NCI-H1105 (cell line): ENCODE measurements around the gene GNAI3.
"Not testable (repeated sequence)": the region's sequence is repeated elsewhere in the genome, so short reads cannot be mapped to it uniquely, and the experiment has no call there.

ENCODE experiments used
- DNase-seq: peaks from one replicate; lab custom pipeline; 2025; lab: John Stamatoyannopoulos, UW

The GNAI3 gene

DNA sequence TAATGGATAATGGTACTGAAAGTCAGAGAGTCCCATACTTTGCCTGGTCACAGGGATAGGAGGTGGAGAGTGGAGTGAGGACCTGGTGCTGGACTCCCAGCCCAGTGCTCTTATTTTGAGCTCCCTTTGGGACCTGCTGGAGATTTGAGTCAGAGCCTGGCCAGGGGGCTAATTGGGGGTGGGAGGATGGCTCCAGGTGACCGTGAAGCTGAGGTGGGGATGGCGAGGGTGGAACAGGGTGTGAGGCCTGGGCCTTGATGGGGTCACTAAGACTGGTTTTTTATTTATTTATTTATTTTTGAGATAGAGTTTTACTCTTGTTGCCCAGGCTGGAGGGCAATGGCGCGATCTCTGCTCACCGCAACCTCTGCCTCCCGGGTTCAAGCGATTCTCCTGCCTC, 89.0 kb downstream of the GNAI3 start:
- no peak for DNase-seq

- no peak for DNase-seq
These were observed 90.8 kb downstream of the GNAI3 start for GRCh38 chr1:109639063-109639840.

DNA sequence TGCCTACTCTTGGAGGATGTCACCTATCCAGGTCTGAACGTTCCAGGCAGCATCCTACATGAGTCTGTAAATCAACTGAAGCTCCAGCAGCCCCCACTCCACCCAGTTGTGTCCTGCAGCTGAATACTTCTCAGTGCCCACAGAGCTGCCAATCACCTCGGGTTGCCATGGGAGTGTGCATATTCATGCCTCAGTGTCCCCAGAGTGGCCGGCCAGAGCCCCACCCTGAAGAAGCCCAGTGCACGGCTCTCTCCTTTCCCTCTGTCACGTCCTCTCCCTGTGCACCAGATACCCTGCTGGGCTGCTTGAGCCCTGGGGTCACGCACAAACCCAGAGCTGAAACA, 91.4 kb downstream of the GNAI3 start:
- no peak for DNase-seq

- DNase-seq = peak; percentile 60
These were observed 92.0 kb downstream of the GNAI3 start for GRCh38 chr1:109640285-109640865.

DNA sequence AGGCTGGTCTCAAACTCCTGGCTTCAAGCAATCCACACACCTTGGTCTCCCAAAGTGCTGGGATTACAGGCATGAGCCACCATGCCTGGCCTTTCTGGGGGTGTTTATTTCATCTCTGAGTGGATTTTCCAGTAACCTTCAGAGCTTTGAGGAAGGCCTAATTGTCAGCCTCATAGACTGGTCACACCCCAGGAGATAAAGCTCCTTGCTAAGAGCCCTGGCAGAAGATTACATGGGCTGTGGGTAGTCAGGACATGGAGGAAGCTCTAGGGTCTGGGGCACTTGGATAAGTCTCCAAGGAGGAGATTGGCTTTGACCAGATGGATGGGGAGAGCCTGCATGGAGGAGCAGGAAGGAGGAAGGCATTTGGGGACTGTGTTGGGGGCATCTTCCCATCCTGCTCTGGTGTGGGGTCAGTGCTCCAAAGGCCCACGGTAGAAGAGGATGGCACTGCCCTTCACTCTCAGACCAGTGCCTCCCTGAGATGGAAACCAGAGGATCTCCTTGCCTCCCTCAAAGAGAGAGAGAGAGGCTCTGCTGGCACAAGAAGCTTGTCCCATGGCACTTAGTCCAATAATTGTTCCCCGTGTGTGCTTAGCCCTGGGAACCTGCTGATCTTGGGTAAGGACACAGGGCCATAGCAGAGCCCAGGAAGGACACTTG, 92.8 kb downstream of the GNAI3 start:
- no peak for DNase-seq

GRCh38 chr1:109641861-109642260, 93.4 kb downstream of the GNAI3 start:
- no peak for DNase-seq

GRCh38 chr1:109642626-109643025, 94.2 kb downstream of the GNAI3 start:
- DNase-seq = no peak

- no peak for DNase-seq
These were observed 95.2 kb downstream of the GNAI3 start for GRCh38 chr1:109643385-109644230.

DNA sequence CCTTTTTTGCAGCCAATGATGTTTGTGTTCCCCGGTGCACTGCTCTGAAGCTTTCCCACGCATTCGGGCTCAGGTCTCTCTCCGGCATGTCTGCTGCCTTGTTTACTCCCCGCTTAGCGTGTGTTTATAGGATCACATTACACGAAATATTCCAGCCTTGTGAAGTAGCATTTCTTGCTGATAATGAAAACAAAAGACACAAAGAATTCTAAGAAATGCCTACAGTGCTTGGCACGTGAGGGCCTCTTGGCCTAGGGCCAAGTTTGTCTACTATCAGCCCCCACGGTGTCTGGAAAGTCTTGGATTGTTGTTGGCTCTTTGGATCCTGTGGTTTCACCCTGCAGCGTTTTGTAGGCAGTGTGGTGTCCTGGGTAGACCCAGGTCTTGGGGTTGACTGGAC, 96.3 kb downstream of the GNAI3 start:
- no peak for DNase-seq

GRCh38 chr1:109649491-109649914, 101.1 kb downstream of the GNAI3 start:
- DNase-seq = no peak

GRCh38 chr1:109650609-109651008, 102.2 kb downstream of the GNAI3 start:
- DNase-seq = no peak

DNA sequence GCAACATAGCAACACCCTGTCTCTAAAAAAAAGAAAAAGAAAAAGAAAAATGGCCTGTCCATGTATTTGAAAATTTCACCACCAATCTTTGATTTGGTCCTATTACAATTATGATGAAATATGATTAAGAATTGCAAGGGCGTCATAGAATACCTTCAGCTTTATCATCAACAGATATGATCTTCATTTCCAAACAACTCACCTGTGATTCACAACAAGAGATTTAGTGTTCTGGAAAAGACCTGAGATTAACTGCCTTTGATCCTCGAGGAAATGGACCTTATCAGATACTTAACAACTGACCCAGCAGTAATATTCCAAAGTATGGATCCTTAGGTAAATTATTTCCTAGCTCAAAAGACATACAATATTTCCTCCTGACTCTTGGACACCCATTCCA, 104.0 kb downstream of the GNAI3 start:
- no peak for DNase-seq

DNA sequence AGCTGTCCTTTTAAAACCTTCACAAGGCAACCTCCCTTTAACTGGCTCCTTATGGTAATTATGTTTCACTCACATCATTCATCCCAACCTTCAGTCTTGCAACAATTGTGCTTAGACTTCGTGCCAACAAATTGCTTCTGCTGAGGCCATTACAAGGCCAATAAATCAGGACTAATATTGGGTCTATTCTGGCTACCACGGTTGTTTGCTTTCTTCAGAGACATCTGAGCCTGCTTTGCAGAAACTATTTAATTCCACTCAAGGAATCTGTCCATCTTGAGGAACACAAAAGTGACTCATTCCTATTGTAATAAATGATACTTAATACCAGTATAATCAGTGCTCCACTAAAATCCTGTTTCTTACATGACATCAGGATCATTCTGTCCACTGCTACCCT, 104.9 kb downstream of the GNAI3 start:
- DNase-seq = no peak

GRCh38 chr1:109654519-109654918, 106.1 kb downstream of the GNAI3 start:
- DNase-seq = no peak

DNA sequence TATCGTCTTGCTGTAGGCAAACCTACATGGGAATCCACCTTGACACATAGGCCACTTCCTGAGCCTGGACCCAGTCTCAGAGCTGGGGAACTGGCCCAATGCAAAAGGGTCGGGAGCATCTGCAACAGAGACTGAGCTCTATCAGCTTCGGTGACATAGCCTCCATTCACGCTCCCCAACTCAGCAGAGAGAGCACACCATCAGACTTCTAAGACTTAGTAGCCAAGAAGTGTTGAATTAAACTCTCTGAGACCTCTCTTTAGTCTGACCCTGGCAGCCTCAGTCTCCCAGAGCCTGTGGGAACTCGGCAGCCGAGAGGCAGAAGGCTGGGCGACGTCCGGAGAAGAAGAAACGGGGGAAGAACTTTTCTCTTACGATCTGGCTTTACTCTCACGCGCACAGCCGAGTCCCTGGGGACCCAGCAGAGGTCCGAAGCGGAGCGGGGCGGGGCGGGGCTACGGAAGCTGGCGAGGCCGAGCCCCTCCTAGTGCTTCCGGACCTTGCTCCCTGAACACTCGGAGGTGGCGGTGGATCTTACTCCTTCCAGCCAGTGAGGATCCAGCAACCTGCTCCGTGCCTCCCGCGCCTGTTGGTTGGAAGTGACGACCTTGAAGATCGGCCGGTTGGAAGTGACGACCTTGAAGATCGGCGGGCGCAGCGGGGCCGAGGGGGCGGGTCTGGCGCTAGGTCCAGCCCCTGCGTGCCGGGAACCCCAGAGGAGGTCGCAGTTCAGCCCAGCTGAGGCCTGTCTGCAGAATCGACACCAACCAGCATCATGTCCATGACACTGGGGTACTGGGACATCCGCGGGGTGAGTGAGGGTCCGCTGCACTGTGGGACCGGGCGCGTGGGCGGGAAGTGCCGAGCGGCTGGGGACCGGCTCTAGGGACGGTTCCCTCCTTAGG, 107.5 kb downstream of the GNAI3 start, which contains the start of gene GSTM4:
Gene GSTM4 (plus strand): TSS at position 485 of the 905 bp plus-strand sequence. CDS start 291 bp downstream, at position 776.
- peak; percentile 65 for DNase-seq

DNA sequence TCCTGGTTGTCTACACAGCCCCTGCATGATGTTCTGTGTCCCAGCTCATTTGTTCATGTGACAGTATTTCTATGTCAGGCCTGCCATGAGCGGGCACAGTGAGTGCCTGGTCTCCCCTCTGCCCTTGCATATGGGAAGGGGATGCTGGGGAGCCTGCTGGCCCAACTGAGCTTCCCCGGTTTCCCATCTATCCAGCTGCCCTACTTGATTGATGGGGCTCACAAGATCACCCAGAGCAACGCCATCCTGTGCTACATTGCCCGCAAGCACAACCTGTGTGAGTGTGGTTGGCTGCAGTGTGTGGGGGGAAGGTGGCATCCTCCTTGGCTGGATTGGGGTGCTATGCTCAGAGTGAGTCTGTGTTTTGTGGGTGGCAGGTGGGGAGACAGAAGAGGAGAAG, 109.0 kb downstream of the GNAI3 start:
- no peak for DNase-seq

GRCh38 chr1:109657970-109658369, 109.6 kb downstream of the GNAI3 start:
- DNase-seq = no peak

DNA sequence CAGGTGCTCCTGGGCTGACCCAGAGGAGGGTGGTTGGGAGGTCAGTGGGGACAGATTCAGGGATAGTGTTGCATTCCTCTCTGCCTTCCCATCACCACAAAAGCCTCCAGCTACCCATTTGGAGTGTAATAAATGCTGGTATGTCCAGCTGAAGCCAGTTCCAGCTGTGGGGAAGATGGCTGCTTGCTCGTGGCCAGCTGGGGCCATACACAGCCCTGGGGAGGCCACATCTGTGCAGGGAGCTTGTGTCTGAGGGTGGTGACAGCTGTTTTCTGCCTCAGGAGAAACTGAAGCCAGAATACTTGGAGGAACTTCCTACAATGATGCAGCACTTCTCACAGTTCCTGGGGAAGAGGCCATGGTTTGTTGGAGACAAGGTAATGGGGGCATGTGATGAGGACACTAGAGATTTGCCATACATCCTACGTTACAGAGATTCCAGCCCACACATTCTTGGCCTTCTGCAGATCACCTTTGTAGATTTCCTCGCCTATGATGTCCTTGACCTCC, 110.2 kb downstream of the GNAI3 start:
- no peak for DNase-seq

DNA sequence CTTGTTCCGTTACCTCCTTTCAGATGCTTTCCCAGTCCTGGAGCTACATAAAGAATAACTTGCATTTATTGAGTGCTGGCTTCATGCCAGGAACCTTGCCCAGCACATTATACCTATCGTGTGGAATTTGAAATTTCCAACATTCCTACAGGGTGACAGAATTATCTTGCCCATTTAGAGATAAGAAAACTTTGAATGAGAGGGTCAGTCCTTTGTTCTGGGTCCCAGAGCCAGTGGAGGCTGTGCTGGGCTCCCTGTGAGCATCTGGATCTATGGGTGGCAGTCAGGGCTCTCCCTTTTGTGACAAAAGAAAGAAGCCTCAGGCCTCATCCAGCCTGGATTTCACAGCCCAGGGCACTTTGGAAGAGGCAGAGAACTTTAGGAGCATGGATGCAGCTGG, 110.7 kb downstream of the GNAI3 start:
- no peak for DNase-seq

- no peak for DNase-seq
These were observed 111.7 kb downstream of the GNAI3 start for GRCh38 chr1:109659997-109660690.

GRCh38 chr1:109660691-109661026, 112.2 kb downstream of the GNAI3 start:
- DNase-seq = not testable (repeated sequence)
